ENCODE measurements around the gene MARCHF4.

- TF ChIP-seq CTCF (IDR thresholded peaks at IDR 0.05 in 2 of 3, conservative IDR thresholded peaks at IDR 0.05 in 1 of 3; ENCODE audit: borderline replicate concordance in 1 of 3, insufficient read depth in 1 of 3, low read depth in 2 of 3, low read length in 2 of 3) (no peak), SIN3A (IDR thresholded peaks at IDR 0.05; ENCODE audit: low read depth) (no peak), POLR2A (IDR thresholded peaks at IDR 0.05; ENCODE audit: borderline replicate concordance, extremely low read depth, insufficient read depth, insufficient read length) (no peak), ZFX (IDR thresholded peaks at IDR 0.05) (no peak), EZH2phosphoT487 (IDR thresholded peaks at IDR 0.05; ENCODE audit: borderline replicate concordance) (no peak), ELF1 (IDR thresholded peaks at IDR 0.05; ENCODE audit: borderline replicate concordance, low read depth) (no peak)
Observed at GRCh38 chr2:216346781-216347180, 25.5 kb downstream of the MARCHF4 start.

Data from HCT116 (cell line).